ENCODE results near the gene SRD5A3. TPM values are rescaled to one million over a fixed set of nuclear protein-coding genes. Genes with fewer than 3 reads are reported as not detected.

SRD5A3 gene
- total and polyA plus RNA-seq, 9 of the 15 experiments (the other 6 are each of a cell fraction or from before 2014, with no cell fraction given), result 2.5 to 37.0 (median 13.3) TPM

DNA sequence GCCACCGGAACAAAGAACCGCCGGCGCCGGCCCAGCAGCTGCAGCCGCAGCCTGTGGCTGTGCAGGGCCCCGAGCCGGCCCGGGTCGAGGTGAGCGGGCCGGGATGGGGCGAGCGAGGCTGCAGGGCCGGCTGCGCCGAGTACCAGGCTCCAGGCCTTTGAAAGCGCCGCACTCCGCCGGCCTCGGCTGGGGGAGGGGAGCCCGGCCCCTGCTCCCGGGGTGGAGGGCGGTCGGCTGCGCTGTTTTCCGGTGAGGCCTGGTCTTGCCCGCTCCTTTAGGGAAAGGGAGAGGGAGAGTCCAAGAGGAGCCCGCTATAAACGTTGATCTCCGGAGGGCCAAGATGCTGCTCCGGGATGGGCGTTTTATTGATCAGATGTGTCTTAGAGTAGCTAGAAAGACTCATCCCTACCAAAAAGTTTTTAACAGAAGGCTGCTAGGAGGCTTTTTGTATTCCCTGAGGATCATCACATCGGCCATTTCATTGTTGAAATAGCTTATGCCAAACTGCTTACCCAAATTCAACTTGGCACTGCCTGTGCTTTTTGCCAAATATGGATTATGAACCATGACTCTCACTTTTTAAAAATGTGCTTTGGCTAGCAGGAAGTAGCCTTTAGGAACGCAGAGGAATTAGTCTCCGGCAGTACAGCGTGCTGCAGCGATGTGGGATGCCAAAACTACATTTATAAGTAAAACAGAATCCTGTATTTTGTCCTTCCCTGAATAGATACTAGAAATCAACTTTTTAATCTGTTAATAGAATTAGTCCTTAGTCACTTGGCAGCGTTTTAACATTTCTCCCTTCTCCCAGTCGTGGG lies 50.5 kb downstream of the SRD5A3 start (continued):
- TF ChIP-seq, protein P1, sequence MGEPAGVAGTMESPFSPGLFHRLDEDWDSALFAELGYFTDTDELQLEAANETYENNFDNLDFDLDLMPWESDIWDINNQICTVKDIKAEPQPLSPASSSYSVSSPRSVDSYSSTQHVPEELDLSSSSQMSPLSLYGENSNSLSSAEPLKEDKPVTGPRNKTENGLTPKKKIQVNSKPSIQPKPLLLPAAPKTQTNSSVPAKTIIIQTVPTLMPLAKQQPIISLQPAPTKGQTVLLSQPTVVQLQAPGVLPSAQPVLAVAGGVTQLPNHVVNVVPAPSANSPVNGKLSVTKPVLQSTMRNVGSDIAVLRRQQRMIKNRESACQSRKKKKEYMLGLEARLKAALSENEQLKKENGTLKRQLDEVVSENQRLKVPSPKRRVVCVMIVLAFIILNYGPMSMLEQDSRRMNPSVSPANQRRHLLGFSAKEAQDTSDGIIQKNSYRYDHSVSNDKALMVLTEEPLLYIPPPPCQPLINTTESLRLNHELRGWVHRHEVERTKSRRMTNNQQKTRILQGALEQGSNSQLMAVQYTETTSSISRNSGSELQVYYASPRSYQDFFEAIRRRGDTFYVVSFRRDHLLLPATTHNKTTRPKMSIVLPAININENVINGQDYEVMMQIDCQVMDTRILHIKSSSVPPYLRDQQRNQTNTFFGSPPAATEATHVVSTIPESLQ (CRISPR knock-in tag; IDR thresholded peaks at IDR 0.05), result no peak
- TF ChIP-seq, protein P2, sequence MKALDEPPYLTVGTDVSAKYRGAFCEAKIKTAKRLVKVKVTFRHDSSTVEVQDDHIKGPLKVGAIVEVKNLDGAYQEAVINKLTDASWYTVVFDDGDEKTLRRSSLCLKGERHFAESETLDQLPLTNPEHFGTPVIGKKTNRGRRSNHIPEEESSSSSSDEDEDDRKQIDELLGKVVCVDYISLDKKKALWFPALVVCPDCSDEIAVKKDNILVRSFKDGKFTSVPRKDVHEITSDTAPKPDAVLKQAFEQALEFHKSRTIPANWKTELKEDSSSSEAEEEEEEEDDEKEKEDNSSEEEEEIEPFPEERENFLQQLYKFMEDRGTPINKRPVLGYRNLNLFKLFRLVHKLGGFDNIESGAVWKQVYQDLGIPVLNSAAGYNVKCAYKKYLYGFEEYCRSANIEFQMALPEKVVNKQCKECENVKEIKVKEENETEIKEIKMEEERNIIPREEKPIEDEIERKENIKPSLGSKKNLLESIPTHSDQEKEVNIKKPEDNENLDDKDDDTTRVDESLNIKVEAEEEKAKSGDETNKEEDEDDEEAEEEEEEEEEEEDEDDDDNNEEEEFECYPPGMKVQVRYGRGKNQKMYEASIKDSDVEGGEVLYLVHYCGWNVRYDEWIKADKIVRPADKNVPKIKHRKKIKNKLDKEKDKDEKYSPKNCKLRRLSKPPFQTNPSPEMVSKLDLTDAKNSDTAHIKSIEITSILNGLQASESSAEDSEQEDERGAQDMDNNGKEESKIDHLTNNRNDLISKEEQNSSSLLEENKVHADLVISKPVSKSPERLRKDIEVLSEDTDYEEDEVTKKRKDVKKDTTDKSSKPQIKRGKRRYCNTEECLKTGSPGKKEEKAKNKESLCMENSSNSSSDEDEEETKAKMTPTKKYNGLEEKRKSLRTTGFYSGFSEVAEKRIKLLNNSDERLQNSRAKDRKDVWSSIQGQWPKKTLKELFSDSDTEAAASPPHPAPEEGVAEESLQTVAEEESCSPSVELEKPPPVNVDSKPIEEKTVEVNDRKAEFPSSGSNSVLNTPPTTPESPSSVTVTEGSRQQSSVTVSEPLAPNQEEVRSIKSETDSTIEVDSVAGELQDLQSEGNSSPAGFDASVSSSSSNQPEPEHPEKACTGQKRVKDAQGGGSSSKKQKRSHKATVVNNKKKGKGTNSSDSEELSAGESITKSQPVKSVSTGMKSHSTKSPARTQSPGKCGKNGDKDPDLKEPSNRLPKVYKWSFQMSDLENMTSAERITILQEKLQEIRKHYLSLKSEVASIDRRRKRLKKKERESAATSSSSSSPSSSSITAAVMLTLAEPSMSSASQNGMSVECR (CRISPR knock-in tag; IDR thresholded peaks at IDR 0.05), result 0 out of 2 replicates have a peak, but pooled peaks have one; percentile 1
- TF ChIP-seq MIER1 (IDR thresholded peaks at IDR 0.05; ENCODE audit: low read depth) (no peak), ZNF436 (CRISPR knock-in tag; IDR thresholded peaks at IDR 0.05) (no peak), SRSF7 (optimal IDR thresholded peaks at IDR 0.05; ENCODE audit: low read depth, low read length) (peak; percentile 9), DIDO1 (tag; IDR thresholded peaks at IDR 0.05; ENCODE audit: low read depth) (no peak)
- TF ChIP-seq, protein P3, sequence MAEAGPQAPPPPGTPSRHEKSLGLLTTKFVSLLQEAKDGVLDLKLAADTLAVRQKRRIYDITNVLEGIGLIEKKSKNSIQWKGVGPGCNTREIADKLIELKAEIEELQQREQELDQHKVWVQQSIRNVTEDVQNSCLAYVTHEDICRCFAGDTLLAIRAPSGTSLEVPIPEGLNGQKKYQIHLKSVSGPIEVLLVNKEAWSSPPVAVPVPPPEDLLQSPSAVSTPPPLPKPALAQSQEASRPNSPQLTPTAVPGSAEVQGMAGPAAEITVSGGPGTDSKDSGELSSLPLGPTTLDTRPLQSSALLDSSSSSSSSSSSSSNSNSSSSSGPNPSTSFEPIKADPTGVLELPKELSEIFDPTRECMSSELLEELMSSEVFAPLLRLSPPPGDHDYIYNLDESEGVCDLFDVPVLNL (CRISPR knock-in tag; IDR thresholded peaks at IDR 0.05; ENCODE audit: low read depth), result no peak
- TF ChIP-seq, protein P4, sequence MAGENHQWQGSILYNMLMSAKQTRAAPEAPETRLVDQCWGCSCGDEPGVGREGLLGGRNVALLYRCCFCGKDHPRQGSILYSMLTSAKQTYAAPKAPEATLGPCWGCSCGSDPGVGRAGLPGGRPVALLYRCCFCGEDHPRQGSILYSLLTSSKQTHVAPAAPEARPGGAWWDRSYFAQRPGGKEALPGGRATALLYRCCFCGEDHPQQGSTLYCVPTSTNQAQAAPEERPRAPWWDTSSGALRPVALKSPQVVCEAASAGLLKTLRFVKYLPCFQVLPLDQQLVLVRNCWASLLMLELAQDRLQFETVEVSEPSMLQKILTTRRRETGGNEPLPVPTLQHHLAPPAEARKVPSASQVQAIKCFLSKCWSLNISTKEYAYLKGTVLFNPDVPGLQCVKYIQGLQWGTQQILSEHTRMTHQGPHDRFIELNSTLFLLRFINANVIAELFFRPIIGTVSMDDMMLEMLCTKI (IDR thresholded peaks at IDR 0.05; ENCODE audit: partially characterized antibody), result no peak
- TF ChIP-seq, protein P5, sequence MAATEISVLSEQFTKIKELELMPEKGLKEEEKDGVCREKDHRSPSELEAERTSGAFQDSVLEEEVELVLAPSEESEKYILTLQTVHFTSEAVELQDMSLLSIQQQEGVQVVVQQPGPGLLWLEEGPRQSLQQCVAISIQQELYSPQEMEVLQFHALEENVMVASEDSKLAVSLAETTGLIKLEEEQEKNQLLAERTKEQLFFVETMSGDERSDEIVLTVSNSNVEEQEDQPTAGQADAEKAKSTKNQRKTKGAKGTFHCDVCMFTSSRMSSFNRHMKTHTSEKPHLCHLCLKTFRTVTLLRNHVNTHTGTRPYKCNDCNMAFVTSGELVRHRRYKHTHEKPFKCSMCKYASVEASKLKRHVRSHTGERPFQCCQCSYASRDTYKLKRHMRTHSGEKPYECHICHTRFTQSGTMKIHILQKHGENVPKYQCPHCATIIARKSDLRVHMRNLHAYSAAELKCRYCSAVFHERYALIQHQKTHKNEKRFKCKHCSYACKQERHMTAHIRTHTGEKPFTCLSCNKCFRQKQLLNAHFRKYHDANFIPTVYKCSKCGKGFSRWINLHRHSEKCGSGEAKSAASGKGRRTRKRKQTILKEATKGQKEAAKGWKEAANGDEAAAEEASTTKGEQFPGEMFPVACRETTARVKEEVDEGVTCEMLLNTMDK (IDR thresholded peaks at IDR 0.05; ENCODE audit: borderline replicate concordance, insufficient read depth, low read depth, low read length, poor library complexity, severe bottlenecking), result no peak
